ENCODE data around the gene CCDC187. TPM values are rescaled to one million over a fixed set of nuclear protein-coding genes. Genes with fewer than 3 reads are reported as not detected.

Gene CCDC187
- total and polyA plus RNA-seq, 4 donors, result 2.0 to 16.8 (median 6.8) TPM

- TF ChIP-seq CTCF (IDR thresholded peaks at IDR 0.05; ENCODE audit: control extremely low read depth, extremely low read depth), result no peak
- peaks cover 0 to 4% (median 0%) of the 10 kb centered on the region in 4 donors for H3K9me3 ChIP-seq (ENCODE audit: control insufficient read depth in 4 of 4, insufficient read depth in 3 of 4, low read length in 3 of 4)
- no peak for ATAC-seq (ENCODE audit: insufficient read depth, low FRiP score)
- H3K27me3 ChIP-seq (ENCODE audit: control insufficient read depth in 3 of 3, insufficient read depth in 3 of 3, low read length in 2 of 3), result no peaks in the 10 kb centered on the region
- 85% methylated on average over 22 of the region's 22 CpGs for WGBS, 2 donors
- no peak overlapping the region for H3K4me3 ChIP-seq
- no peak overlapping the region for H3K27ac ChIP-seq (ENCODE audit: low read depth in 1 of 2, low read length in 1 of 2)
- H3K9ac ChIP-seq (ENCODE audit: insufficient read depth in 1 of 2, low read length in 2 of 2), result no peak overlapping the region
- H3K36me3 ChIP-seq (ENCODE audit: control insufficient read depth in 4 of 4, insufficient read depth in 4 of 4, low read length in 4 of 4), result no peaks in the 10 kb centered on the region
- no peak for DNase-seq
- H3K4me1 ChIP-seq (ENCODE audit: control insufficient read depth in 5 of 5, insufficient read depth in 5 of 5, low read length in 5 of 5), result peaks cover 0 to 7% (median 0%) of the 10 kb centered on the region in 5 donors
Observed at GRCh38 chr9:136291306-136292025, 12.4 kb downstream of the CCDC187 start.

GRCh38 chr9:136290508-136291000 is 13.3 kb downstream of the CCDC187 start:
- H3K9ac ChIP-seq (ENCODE audit: insufficient read depth in 1 of 2, low read length in 2 of 2), result no peak overlapping the region
- 91% methylated on average over 26 to 31 of the region's 31 CpGs for WGBS, 2 donors
- DNase-seq (no peak), ATAC-seq (ENCODE audit: insufficient read depth, low FRiP score) (no peak)
- peaks cover 0 to 6% (median 0%) of the 10 kb centered on the region in 4 donors for H3K9me3 ChIP-seq (ENCODE audit: control insufficient read depth in 4 of 4, insufficient read depth in 3 of 4, low read length in 3 of 4)
- peaks cover 0 to 7% (median 0%) of the 10 kb centered on the region in 5 donors for H3K4me1 ChIP-seq (ENCODE audit: control insufficient read depth in 5 of 5, insufficient read depth in 5 of 5, low read length in 5 of 5)
- H3K36me3 ChIP-seq (ENCODE audit: control insufficient read depth in 4 of 4, insufficient read depth in 4 of 4, low read length in 4 of 4), result no peaks in the 10 kb centered on the region
- no peak for TF ChIP-seq CTCF (IDR thresholded peaks at IDR 0.05; ENCODE audit: control extremely low read depth, extremely low read depth)
- H3K27me3 ChIP-seq (ENCODE audit: control insufficient read depth in 3 of 3, insufficient read depth in 3 of 3, low read length in 2 of 3), result no peaks in the 10 kb centered on the region
- H3K4me3 ChIP-seq, result no peak overlapping the region
- H3K27ac ChIP-seq (ENCODE audit: low read depth in 1 of 2, low read length in 1 of 2), result no peak overlapping the region

- TF ChIP-seq CTCF (IDR thresholded peaks at IDR 0.05; ENCODE audit: control extremely low read depth, extremely low read depth), result no peak
- H3K9me3 ChIP-seq (ENCODE audit: control insufficient read depth in 4 of 4, insufficient read depth in 3 of 4, low read length in 3 of 4), result peaks cover 0 to 8% (median 0%) of the 10 kb centered on the region in 4 donors
- no peak overlapping the region for H3K27ac ChIP-seq (ENCODE audit: low read depth in 1 of 2, low read length in 1 of 2)
- no peak for ATAC-seq (ENCODE audit: insufficient read depth, low FRiP score)
- no peaks in the 10 kb centered on the region for H3K36me3 ChIP-seq (ENCODE audit: control insufficient read depth in 4 of 4, insufficient read depth in 4 of 4, low read length in 4 of 4)
- H3K4me1 ChIP-seq (ENCODE audit: control insufficient read depth in 5 of 5, insufficient read depth in 5 of 5, low read length in 5 of 5), result peaks cover 0 to 7% (median 0%) of the 10 kb centered on the region in 5 donors
- DNase-seq, result no peak
- H3K4me3 ChIP-seq, result no peak overlapping the region
- peaks cover 0 to 4% (median 0%) of the 10 kb centered on the region in 3 donors for H3K27me3 ChIP-seq (ENCODE audit: control insufficient read depth in 3 of 3, insufficient read depth in 3 of 3, low read length in 2 of 3)
- no peak overlapping the region for H3K9ac ChIP-seq (ENCODE audit: insufficient read depth in 1 of 2, low read length in 2 of 2)
- 88 to 94% methylated on average over 30 of the region's 30 CpGs for WGBS, 2 donors
Observed at GRCh38 chr9:136289651-136290507, 14.0 kb downstream of the CCDC187 start.
